ENCODE results near the gene DNAH12. TPM values are rescaled to one million over a fixed set of nuclear protein-coding genes. Genes with fewer than 3 reads are reported as not detected.

DNAH12 gene
- total RNA-seq, 4 donors from 2014 or later = under 0.01 to 1.1 (median 0.15) TPM

- no peak overlapping the region for H3K4me3 ChIP-seq
These were observed 14.0 kb downstream of the DNAH12 start for GRCh38 chr3:57530071-57530608.

GRCh38 chr3:57518276-57518915 is 25.7 kb downstream of the DNAH12 start:
- H3K4me1 ChIP-seq = no peaks in the 10 kb centered on the region
- TF ChIP-seq EP300 (IDR thresholded peaks at IDR 0.05) (no peak), CTCF (IDR thresholded peaks at IDR 0.05) (no peak), POLR2A (IDR thresholded peaks at IDR 0.05) (no peak)
- no peaks in the 10 kb centered on the region for H3K9me3 ChIP-seq
- WGBS, 2 donors = 53 to 66% methylated on average over 3 of the region's 3 CpGs
- no peak for DNase-seq (ENCODE audit: low spot score in 2 of 2)
- no peak overlapping the region for H3K27ac ChIP-seq
- H3K36me3 ChIP-seq = no peaks in the 10 kb centered on the region
- no peaks in the 10 kb centered on the region for H3K27me3 ChIP-seq
- H3K4me3 ChIP-seq = no peak overlapping the region

More at GRCh38 chr3:57530071-57530608, 14.0 kb downstream of the DNAH12 start:
- H3K27ac ChIP-seq = no peak overlapping the region
- no peaks in the 10 kb centered on the region for H3K36me3 ChIP-seq
- no peaks in the 10 kb centered on the region for H3K27me3 ChIP-seq
- no peak for TF ChIP-seq CTCF (IDR thresholded peaks at IDR 0.05)
- no peak for TF ChIP-seq POLR2A (IDR thresholded peaks at IDR 0.05)
- H3K4me1 ChIP-seq = no peaks in the 10 kb centered on the region
- DNase-seq (ENCODE audit: low spot score in 2 of 2) = no peak
- no peaks in the 10 kb centered on the region for H3K9me3 ChIP-seq

GRCh38 chr3:57512166-57512565 is 32.0 kb downstream of the DNAH12 start:
- H3K27ac ChIP-seq = no peak overlapping the region
- H3K9me3 ChIP-seq = no peaks in the 10 kb centered on the region
- DNase-seq (ENCODE audit: low spot score in 2 of 2) = no peak
- no peaks in the 10 kb centered on the region for H3K36me3 ChIP-seq
- H3K27me3 ChIP-seq = no peaks in the 10 kb centered on the region
- WGBS, 2 donors = 40 to 57% methylated on average over 2 of the region's 2 CpGs
- TF ChIP-seq EP300 (IDR thresholded peaks at IDR 0.05) (no peak), CTCF (IDR thresholded peaks at IDR 0.05) (no peak), POLR2A (IDR thresholded peaks at IDR 0.05) (no peak)
- no peaks in the 10 kb centered on the region for H3K4me1 ChIP-seq
- H3K4me3 ChIP-seq = no peak overlapping the region

DNA sequence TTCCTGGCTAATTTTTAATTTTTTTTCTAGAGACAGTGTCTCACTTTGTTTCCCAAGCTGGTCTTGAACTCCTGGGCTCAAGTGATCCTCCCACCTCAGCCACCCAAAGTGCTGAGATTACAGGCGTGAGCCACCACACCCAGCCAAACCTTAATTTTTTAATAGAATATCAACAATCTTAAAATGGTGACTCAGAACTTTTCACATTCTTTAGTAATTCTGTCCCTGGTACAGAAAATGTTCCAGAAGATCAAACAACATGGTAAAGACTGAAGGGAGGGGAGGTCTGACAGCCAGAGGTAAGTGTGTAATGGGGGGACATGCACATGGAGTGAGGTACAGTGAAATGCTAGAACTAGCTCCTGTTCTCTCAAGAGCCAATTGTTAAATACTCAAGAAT is 38.2 kb downstream of the DNAH12 start:
- Histone ChIP-seq H3K4me3 (no peak overlapping the region), H3K27ac (no peak overlapping the region), H3K4me1 (no peaks in the 10 kb centered on the region), H3K9me3 (no peaks in the 10 kb centered on the region), H3K36me3 (no peaks in the 10 kb centered on the region), H3K27me3 (no peaks in the 10 kb centered on the region)
- TF ChIP-seq EP300 (IDR thresholded peaks at IDR 0.05) (no peak), CTCF (IDR thresholded peaks at IDR 0.05) (no peak), POLR2A (IDR thresholded peaks at IDR 0.05) (no peak)
- 89 to 93% methylated on average over 1 of the region's 1 CpG for WGBS, 2 donors
- DNase-seq (ENCODE audit: low spot score in 2 of 2) = no peak

DNA sequence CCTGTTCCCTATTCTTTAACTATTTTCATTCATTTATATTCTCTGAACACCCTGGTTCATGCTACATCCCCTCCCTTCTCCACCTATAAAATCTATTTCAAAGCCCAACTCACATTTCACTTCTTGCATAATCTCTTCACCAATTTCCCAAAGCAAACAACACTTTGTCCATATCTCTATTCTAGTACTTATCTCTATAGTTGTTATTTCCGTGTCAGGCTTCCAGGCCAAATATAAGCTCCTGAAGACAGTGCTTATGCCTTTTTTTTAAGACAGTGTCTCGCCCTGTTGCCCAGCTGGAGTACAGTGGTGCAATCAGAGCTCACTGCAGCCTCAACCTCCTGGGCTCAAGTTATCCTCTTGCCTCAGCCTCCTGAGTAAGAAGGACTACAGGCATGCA is 43.6 kb downstream of the DNAH12 start:
- H3K36me3 ChIP-seq = no peaks in the 10 kb centered on the region
- no peak for DNase-seq (ENCODE audit: low spot score in 2 of 2)
- 70 to 78% methylated on average over 2 of the region's 2 CpGs for WGBS, 2 donors
- no peak overlapping the region for H3K27ac ChIP-seq
- H3K9me3 ChIP-seq = no peaks in the 10 kb centered on the region
- H3K27me3 ChIP-seq = no peaks in the 10 kb centered on the region
- H3K4me1 ChIP-seq = no peaks in the 10 kb centered on the region
- TF ChIP-seq CTCF (IDR thresholded peaks at IDR 0.05) = no peak
- no peak for TF ChIP-seq EP300 (IDR thresholded peaks at IDR 0.05)
- no peak for TF ChIP-seq POLR2A (IDR thresholded peaks at IDR 0.05)
- H3K4me3 ChIP-seq = no peak overlapping the region

All from tibial nerve (tissue), 4 donors.